ENCODE data around the gene RALGPS1.

GRCh38 chr9:127106466-127106855 is 191.9 kb downstream of the RALGPS1 start:
- TF ChIP-seq POLR2AphosphoS5 (IDR thresholded peaks at IDR 0.05) (no peak), POLR2A (IDR thresholded peaks at IDR 0.05) (no peak)
- TF ChIP-seq, protein P1, sequence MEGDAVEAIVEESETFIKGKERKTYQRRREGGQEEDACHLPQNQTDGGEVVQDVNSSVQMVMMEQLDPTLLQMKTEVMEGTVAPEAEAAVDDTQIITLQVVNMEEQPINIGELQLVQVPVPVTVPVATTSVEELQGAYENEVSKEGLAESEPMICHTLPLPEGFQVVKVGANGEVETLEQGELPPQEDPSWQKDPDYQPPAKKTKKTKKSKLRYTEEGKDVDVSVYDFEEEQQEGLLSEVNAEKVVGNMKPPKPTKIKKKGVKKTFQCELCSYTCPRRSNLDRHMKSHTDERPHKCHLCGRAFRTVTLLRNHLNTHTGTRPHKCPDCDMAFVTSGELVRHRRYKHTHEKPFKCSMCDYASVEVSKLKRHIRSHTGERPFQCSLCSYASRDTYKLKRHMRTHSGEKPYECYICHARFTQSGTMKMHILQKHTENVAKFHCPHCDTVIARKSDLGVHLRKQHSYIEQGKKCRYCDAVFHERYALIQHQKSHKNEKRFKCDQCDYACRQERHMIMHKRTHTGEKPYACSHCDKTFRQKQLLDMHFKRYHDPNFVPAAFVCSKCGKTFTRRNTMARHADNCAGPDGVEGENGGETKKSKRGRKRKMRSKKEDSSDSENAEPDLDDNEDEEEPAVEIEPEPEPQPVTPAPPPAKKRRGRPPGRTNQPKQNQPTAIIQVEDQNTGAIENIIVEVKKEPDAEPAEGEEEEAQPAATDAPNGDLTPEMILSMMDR (IDR thresholded peaks at IDR 0.05): no peak

All from sigmoid colon (tissue), 4 donors.